NCI-H526 (cell line): ENCODE data around the gene C1QTNF5.
A peak's percentile ranks its signal among the peaks of the same experiment; 100 is the strongest.

Experiments
- DNase-seq, 2 experiments: peaks; one replicate each; lab custom pipeline; 2025; lab: John Stamatoyannopoulos, UW

Gene C1QTNF5

DNA sequence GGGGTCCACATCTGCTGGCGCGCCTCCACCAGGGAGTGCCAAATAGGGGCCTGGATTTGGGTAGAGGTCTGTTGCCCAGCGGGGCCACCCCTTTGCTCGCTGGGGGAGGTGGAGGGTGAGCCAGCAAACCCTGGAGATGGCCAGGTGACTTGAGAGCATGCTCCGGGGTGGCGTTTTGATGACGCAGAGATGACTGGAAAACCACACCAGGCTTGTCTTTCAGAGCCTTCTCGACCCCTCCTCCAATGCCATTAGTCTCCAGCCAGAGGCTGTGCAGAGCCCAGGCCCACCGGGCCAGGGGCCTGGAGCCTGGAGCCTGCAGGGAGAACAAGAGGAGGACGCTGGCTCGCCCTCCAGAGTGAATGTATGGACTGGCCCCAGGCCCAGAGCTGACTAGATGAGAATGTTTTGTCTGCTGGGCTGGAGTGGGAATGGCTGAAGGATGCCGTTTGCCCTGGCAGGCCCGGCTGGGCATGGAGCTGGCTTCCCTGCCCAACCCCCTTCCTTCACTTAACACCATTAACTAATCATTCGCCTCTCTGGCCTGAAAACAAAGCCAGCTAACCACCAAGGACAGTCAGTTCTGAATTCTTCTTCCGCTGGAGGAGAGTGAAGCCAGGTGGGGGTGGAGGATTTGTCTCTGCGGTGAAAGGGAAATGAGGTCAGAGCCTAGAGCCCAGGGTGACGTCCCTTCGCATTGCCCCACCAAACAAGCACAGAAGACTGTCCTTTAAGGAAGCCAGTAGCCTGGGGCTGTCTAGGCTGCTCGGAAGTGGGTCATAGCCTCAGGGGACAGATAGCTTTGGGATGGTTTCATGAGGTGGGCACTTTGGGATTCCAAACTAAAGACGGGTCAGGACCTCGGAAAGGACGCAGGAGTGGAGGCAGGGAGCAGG lies 22.2 kb downstream of the C1QTNF5 start:
- DNase-seq = peak in 1 of 2 experiments; percentile 60

DNA sequence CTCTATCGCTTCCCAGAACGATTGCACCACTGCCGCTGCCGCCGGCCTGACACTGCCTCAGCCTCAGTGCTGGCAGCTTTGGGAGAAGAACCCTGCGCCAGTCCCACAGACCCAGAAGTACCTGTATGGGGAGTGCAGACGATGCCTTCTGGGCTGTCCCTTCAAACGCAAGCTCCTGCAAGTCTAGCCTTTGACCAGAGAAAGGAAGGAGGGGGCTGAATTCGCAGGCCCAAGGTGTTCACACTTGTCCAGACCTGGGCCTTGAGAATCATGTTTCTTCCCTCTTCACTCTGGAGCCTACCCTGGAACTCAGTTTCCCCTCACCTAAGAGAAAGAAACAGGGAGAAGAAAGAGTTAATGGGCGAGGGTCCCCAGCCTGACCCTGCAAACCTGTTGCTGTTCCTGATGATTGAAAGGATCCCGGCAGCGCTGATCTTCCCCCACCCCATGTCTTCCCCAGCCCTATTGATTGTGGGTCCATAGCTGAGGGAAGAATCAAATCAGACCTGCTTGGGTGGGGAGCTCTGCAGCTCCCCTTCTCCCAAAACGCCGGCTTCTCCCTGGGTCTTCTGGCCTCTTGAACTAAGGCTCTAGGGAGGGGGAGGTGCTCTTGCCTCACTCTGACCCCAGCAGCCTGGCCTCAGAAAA lies 23.0 kb downstream of the C1QTNF5 start:
- no peak for DNase-seq

DNA sequence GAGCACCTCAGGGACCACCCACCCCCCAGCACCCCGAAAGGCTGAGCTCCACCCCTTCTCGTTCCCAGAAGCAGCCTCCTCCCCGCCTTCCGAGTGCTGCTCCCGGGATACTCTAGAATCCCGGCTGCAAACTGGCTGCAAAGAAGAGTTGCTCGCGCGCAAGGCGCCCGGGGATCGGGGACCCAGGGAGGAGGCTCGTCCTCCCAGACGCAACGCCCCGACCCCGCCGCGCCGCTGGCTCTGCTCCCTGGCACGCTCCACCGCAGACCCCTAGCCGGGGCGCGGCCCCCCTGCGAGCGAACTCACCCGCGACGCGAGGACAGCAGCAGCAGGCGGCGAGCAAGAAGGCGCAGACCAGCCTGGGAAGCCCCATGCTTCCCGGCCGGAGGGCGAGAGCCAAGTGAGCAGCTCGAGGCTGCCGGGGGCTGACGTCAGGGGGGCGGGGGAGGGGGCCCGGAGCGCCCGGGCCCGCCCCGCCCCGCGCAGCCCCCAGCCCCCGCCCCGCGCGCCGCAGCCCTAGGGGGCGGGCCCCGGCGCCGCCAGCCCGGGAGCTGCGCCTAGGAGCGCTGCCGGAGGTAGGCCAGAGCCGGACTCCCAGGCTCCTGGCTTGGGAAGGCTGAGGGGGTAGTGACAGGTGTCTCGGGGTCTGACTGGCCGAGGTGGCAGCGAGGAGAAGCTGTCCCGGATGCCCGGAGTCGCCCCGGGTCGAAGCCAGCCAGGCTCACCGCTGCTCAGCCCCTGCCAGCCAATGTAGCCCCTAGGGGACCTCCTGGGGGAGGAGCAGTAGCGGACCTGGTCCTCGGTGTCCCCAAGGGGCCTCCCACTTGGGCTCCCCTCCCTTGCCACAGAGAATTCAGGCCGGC lies 23.7 kb downstream of the C1QTNF5 start, which contains the start of gene MCAM:
MCAM (minus strand) TSS at position 402 of the 863 bp plus-strand sequence; CDS start at position 373, 29 bp downstream.
- DNase-seq = peak; percentile 53 to 92

- DNase-seq = peak in 1 of 2 experiments; percentile 84
Observed at GRCh38 chr11:119316016-119316728, 24.5 kb downstream of the C1QTNF5 start.

- peak; percentile 59 to 83 for DNase-seq
Observed at GRCh38 chr11:119315131-119316015, 25.3 kb downstream of the C1QTNF5 start.

- no peak for DNase-seq
Observed at GRCh38 chr11:119314726-119315125, 26.0 kb downstream of the C1QTNF5 start.

DNA sequence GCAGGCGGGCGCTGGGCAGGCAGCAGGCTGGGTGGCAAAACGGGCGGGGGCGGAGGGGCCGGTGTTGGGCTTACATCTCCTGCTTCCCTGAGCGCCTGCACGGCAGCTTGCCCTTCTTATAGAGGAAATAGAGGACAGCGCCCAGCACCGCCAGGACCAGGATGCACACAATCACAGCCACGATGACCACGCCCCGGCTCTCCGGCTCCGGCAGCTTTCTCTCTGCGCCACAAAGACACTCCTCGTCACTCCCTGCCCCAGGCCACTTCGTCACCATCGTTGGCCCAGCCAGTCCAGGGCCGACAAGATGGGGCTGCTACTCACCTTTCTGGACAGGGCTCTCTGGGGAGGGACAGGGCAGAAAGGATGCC lies 30.0 kb downstream of the C1QTNF5 start:
- DNase-seq = no peak

GRCh38 chr11:119309953-119310681 lies 30.6 kb downstream of the C1QTNF5 start:
- DNase-seq = no peak

DNA sequence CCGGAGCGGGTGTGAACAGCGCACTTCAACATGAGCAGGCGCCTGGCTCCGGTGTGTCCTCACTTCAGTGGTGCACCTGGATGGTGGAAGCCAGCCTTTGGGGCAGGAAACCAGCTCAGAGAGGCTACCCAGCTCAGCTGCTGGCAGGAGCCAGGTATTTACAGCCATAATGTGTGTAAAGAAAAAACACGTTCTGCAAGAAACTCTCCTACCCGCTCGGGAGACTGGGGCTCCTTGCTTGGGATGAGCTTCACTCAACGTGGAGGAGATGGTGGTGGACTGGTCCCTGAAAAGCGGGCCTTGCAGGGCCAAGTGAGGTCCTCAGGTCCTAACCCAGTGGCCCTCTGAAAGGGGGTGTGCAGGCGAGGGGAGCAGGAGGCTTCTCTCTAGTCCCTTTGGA lies 31.3 kb downstream of the C1QTNF5 start:
- no peak for DNase-seq

DNA sequence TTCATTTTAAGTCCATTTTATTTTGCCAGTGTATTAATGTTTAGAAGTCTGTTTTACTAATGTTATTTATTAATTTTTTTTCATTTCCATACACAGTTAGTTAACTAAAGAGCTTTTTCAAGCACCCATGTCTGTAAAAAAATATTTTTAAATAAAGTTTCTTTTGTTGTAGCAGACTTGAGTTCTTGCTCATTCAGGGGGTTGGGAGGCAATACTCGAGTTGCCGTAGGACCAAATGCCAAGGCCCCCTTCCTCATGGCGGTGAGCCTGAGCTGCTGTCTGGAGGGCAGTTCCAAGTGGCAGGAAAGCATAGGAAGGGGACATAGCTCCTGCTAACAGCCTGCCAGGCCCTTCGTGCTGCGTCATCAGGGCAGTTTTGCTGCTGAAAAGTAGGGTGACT lies 32.7 kb downstream of the C1QTNF5 start:
- no peak for DNase-seq

DNA sequence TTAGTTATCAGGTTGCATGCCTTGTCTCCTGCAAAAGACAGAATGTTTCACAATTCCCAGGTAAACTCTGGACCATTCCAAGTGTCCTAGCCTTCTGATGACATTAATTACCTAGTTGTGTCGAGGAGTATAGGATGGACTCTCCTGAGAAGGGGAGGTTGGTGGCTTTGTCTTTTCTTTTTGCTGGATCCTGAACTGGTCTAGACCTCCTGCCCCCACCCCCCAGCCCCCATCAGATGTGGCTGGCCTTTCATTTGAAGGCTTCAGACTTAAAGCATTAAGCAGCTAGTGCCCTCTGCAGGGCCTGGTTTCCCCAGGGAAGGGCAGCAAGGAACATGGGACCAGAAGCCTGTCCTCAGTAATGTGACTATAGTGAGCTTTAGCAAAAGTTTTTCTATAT lies 33.5 kb downstream of the C1QTNF5 start:
- peak in 1 of 2 experiments; percentile 30 for DNase-seq

DNA sequence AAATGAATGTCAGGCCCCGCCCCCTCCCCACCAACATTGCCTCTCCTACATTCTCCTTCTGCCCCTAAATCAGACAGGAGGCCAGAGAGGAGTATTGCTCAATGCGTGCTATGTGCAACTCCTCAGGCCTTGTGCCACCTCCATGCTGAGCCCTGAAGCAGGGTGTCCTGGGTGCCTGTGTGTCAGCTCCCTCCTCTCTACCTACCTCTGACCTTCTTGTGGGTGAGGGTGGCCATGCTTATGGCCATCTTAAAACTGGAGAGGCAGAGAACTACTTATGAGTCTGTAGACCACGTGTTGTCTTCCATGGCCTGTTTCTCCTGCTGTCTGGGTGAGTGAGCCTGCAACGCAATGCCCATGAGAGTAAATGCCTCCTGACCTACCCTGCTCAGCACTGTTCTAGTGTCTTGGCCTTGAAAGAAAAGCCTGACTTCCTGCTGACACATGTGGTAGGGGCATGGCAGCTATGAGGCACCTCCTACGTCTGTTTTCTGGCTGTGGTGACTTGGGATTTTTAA lies 34.3 kb downstream of the C1QTNF5 start:
- no peak for DNase-seq

GRCh38 chr11:119305556-119306372 lies 34.9 kb downstream of the C1QTNF5 start:
- no peak for DNase-seq

DNA sequence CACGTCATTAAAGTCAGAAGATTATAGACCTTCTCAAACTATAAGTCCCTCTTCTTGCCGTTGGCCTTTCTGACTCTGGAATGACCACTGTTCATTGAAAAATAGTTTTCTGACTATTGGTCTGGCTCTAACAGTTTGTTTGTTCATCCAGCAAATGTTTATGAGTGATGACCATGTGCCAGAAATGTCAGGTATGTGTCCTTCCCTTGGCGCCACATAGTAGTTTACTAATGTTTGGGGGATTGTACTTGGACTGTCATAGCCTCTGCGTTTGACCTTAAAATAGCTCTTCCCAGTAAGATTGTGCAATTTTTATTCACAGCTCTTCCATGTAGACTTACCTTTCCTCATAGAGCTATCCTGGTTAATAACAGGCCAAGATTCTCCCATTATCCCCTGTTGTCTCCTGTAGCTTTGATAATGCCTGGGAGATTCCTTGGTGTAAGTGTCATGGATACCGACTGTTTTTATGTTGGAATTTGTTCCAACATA lies 37.4 kb downstream of the C1QTNF5 start:
- DNase-seq = no peak

GRCh38 chr11:119300198-119300964 lies 40.3 kb downstream of the C1QTNF5 start:
- no peak for DNase-seq

GRCh38 chr11:119299416-119299815 lies 41.3 kb downstream of the C1QTNF5 start:
- DNase-seq = no peak

- no peak for DNase-seq
Observed at GRCh38 chr11:119298726-119299125, 42.0 kb downstream of the C1QTNF5 start.

GRCh38 chr11:119297938-119298337 lies 42.7 kb downstream of the C1QTNF5 start:
- no peak for DNase-seq
